Measurements from ENCODE around the gene IPO4.
"Not testable (repeated sequence)": the region's sequence is repeated elsewhere in the genome, so short reads cannot be mapped to it uniquely, and the experiment has no call there.

Gene IPO4, protein sequence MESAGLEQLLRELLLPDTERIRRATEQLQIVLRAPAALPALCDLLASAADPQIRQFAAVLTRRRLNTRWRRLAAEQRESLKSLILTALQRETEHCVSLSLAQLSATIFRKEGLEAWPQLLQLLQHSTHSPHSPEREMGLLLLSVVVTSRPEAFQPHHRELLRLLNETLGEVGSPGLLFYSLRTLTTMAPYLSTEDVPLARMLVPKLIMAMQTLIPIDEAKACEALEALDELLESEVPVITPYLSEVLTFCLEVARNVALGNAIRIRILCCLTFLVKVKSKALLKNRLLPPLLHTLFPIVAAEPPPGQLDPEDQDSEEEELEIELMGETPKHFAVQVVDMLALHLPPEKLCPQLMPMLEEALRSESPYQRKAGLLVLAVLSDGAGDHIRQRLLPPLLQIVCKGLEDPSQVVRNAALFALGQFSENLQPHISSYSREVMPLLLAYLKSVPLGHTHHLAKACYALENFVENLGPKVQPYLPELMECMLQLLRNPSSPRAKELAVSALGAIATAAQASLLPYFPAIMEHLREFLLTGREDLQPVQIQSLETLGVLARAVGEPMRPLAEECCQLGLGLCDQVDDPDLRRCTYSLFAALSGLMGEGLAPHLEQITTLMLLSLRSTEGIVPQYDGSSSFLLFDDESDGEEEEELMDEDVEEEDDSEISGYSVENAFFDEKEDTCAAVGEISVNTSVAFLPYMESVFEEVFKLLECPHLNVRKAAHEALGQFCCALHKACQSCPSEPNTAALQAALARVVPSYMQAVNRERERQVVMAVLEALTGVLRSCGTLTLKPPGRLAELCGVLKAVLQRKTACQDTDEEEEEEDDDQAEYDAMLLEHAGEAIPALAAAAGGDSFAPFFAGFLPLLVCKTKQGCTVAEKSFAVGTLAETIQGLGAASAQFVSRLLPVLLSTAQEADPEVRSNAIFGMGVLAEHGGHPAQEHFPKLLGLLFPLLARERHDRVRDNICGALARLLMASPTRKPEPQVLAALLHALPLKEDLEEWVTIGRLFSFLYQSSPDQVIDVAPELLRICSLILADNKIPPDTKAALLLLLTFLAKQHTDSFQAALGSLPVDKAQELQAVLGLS

DNA sequence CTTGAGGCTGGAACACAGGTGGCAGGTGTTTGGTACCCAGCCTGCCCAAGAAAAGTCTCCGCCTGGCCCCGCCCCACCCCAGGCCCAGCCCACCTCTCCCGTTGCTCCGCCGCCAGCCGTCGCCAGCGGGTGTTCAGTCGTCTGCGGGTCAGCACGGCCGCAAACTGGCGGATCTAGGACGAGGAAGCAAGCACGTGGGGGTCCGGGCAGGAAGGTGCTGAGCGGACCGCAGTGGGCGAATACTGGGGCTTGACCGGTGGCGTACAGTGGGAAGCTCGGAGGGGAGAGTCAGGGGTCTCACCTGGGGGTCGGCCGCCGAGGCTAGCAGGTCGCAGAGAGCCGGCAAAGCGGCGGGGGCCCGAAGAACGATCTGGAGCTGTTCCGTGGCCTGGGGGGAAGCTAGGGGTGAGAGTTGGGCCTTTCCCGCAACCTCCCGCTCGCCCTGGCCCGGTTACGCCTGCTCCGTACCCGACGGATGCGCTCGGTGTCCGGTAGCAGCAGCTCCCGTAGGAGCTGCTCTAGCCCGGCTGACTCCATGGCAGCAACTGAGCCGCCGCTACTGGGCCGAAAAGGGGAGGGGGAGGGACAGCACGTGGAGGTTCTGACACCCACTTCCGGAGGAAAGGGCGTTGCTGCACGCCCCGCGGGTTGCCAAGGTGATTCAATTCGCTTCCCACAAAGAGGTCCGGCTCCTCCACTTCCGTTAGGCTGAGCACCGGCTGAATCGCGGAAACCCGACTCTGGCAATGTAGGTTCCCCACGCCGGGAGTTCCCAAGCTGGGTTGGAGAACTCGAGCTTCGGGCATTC is at the start of gene IPO4:
Gene IPO4, minus strand, starts transcription at position 566 of the 808 bp plus-strand sequence. Its CDS starts 29 bp downstream, at position 537.
- FAIRE-seq = no peak

DNA sequence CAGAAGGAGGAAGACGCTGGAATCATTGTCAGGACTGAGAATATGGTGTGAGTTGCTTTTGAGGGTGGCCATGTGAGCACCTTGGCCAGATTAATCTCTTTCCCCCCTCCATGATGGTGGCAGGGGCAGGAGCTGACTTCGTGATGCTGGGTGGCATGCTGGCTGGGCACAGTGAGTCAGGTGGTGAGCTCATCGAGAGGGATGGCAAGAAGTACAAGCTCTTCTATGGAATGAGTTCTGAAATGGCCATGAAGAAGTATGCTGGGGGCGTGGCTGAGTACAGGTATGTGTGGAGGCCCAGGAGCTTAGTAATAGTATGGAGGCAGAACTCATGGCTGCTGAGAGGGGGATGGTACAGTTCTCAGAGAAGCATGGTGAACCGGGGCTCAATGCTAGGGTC is 49.5 kb upstream of the IPO4 start:
- no peak for FAIRE-seq

DNA sequence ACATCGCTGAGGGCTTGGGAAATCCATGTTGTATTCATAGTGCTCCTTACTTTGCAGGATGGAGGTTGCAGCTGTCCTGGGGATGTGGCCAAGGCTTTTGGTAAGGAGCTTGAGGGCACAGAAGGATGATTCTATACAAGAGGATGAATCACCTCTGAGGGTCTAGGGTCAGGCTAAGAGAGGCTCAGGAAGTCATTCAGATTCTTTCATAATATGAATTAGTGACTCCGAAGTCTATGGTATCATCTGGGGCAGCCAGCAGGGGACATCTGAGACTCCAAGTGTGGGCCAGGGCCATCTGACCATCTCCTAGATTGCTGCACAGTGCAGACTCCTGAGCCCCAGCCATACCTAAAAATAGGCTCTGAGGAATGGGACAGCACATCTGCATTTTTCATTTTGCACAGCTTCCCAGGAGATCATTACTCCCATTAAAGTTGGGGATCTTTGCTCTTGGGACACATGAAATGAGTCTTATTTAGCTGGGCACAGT is 48.9 kb upstream of the IPO4 start:
- no peak for FAIRE-seq

DNA sequence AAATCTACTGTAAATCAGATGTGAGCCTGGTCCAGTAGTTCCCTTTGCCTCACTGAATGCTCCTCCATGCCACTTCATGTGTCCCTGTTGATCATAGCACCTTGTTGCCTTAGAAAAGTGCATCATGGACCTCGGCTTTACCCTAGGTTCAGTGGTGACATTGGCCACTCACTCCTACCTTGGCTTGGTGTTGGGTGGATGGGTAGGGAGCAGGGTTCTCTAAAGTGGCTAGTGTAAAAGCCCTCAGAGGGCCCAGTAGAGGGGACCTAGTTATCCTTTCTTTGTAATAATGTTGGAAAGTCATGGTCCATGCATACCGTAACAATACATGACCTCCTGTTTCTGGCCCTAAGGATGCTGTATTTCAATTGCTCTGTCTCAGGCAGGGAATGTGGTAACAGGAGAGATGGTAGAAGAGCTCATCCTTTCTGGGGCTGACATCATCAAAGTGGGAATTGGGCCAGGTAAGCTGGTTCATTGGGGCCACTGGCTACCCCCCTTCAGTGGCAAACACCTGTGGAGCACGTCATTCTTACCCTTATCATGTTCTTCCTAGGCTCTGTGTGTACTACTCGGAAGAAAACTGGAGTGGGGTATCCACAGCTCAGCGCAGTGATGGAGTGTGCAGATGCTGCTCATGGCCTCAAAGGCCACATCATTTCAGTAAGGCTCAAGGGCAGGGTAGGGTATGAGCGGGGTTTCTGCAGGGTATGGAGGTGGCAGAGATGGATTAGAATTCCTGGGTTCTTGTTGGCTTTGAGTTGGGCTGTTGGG is 48.3 kb upstream of the IPO4 start:
- FAIRE-seq = no peak

DNA sequence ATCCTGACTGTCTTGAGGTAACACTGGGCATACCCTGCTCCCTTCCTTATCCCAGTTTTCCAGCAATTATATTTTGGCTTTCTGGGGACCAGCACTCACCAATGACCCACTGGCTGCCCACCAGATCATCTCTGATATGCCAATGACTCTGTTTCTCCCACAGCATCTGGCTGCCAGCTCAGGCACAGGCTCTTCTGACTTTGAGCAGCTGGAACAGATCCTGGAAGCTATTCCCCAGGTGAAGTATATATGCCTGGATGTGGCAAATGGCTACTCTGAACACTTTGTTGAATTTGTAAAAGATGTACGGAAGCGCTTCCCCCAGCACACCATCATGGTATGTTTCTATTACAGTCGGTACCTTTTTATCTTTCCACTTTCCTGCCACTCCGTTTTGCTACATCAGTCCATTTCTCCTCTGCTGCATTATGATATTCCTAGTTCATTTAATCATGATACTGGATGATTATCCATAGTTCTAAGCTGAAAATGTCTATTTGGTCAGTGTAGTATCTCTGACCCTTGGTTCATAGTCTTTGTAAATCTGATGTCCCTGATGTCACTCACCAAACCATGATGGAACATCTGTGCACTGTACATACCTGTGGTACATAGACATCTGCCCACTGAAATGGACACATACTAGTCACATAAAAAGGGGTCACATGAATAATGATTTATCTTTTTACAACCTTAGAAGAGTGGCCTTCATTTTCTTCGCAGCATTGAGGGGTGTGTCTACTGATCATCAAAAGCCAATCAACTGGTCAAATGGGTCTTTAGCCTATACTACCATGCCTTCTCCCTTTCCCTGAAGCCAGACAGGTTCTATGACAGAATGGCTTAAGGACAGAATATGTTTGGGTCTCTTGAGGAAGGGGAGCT is 47.4 kb upstream of the IPO4 start:
- FAIRE-seq = no peak

DNA sequence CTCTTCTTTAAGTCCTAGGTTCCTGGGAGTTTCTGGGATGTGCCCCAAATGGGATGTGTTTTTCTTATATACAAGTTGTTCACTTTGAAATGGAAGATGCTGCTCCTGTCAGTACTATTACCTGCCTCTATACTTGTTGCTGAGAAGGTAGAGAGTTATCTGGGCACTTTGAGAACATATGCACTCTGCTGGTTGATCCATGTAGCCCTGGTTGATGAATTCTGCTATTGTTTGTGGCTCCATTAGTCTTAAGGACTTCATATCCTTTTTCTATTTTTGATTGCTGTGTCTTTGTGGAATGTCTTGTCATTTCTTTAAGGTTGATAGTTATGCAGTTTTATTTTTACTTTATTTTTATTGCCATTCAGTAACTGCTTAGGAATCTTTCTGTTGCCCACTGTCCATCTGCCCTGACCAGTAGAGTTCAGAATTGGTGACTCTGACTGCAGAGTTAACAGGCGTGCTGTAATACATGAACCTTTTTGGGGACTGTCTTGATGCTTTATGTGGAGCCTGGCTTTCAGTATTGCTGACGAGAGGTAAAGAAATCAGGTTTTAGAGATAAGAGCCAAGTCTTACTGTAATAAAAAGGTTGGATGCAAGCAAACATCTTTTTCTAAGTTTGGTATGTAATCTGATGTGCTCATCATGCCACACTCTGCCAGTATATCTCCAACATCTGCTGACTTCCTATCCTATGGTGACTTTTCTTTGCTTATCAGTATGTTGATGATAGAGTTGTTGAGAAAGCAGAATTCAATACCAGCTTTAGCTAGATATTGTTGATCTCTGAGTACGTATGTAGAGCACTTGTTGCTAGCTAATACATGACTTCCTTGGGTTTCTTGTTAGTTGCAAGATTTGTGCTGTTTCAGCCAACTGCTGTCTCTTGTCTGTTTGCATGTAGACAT is 45.7 kb upstream of the IPO4 start:
- no peak for FAIRE-seq

DNA sequence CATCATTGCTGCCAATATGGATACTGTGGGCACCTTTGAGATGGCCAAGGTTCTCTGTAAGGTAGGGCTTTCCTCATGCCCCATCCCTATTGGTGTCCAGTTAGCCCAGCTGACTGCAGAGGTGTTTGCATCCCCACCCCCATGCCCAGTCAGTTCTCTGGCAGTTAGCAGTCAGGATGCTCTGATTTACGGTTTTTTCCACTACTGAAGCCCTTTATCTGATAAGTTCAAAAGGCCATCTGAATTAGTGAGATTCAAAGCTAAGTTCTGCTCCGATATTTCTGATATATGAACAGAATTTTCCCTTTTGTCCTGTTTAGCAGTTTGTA is 44.9 kb upstream of the IPO4 start:
- no peak for FAIRE-seq

DNA sequence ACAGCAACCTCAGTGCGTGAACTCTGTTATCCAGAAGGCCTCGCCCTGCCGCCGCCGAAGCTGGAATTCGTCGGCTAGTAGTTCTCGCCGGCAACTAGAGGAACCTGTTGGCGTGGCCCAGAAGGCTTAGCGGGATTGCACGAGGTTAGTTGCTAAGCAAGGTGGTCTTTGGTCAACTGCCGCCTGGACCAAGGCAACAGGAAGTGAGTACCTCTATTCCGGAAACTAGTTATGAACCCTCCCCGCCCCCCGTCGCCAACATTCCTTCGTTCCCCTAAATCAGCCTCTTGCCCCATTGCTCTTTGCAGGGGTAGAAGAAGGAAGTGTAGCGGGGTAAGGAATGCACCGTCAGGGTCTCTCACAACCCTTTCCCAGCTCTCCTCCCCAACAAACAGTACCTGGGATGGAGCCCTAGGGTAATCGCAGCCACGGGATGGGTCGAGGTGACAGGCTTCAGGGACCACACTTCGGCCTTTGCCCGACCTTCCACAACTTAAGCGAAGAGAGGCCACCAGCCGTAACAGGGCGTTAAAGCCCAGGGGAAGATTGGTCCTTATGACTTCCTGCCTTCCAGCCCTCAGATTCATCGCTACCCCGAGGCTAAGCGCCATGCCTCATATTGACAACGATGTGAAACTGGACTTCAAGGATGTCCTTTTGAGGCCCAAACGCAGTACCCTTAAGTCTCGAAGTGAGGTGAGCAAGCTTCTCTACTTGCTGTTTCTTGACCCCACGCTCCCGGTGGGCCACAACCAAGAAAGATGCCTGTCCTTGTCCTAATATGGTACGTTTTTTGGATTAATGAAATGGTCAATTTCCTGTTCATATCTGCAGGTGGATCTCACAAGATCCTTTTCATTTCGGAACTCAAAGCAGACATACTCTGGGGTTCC is 44.3 kb upstream of the IPO4 start, which contains the start of gene GMPR2:
Gene GMPR2, plus strand, starts transcription at position 285 of the 893 bp plus-strand sequence. Its CDS starts 325 bp downstream, at position 610.
- FAIRE-seq = no peak

DNA sequence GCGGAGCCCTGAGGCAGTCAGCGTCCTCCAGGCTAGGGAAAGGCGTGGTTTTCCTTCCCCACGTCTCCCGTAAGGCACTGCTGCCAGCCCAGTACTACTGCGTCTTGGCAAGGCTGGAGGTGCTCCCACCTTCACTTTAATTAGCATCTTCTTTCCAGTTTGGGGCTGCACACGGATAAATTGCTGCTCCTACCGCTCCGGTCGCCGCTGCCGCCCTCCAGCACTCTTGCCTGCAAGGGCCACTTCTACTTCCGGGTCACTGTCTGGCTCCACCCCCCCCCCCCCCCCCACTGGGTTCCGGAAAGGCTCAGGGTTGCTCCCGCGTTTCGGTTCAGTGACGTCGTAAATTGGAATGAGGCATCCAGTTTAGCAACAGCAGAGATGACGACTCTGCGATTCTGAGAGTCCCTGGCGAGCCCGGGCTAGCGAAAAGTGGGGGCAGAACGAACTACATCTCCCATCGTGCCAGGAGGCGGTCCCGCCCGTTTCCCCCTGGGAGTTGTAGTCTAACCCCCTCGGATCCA is 43.6 kb upstream of the IPO4 start, which contains the start of gene NEDD8:
Gene NEDD8, minus strand, starts transcription at position 247 of the 524 bp plus-strand sequence. Its CDS starts 100 bp downstream, at position 147.
- FAIRE-seq = no peak

DNA sequence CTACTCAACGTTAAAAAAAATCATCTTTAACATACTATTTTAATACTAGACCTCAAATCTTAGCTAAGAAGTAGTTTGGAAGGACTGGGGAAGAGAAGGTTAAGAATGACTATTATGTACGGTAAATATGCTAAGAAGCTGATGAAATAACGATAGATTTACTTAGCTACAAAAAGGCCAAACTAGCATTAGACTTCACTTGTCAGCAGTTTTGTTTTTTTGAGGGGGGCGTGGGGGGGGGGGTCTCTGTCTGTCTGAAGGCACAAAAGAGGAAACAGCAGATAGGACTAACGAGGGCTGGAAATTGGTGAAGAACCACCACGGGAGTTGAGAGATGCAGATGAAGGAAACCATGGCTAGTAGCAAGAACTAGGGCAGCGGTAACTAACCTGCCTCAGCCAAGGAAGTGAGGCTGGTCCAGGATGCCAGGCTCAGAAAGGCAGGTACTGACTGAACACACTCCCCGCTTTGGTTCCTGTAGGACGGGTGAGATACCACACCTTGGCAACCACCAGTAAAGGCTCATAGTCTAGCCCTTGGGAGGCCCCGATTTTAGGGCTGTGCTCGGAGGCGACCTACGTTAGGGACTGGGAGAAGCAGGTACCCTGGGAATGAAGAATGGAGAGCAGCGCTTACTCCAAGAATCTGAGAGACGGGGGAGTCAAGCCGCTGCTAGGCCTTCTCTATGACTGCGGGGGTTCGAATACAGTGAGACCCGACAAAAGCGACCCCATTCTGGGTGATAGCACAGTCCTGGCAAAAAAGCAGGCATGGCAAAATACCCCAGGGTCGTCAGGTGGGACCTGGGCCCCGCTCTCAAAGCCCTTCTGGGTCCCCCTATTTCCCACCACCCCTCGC is 42.9 kb upstream of the IPO4 start:
- no peak for FAIRE-seq

DNA sequence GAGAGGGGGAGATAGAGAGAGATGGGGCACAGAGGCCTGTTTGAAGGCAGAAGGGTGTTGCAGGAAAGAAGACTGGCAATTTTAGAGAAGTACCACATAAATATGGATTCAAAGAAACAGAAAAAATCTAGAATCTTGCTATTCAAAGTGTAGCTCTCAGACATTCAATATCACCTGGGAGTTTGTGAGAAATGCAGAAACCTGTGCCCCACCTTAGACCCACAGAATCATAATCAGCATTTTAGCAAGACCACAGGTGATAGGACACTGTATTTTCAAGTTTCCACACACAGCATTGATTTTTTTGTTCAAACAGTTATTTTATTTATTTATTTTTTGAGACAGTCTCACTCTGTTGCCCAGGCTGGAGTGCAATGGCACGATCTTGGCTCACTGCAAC is 40.3 kb upstream of the IPO4 start:
- FAIRE-seq = no peak

DNA sequence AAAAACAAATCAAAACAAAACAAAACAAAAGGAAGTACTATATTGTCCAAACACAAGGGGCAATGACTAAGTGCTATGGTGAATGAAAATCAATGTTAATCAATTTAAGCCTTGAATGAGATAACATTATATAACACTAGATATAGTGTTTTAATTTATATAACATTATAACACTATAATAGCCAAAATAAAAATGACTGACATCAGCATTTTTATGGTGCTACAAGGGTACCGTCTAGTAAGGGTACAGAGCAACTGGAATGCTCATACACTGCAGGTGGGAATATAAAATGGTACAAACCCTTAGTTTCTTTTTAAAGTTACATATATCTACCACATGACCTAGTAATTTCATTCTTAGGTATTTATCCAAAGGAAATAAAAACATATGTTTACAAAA is 37.9 kb upstream of the IPO4 start:
- no peak for FAIRE-seq

DNA sequence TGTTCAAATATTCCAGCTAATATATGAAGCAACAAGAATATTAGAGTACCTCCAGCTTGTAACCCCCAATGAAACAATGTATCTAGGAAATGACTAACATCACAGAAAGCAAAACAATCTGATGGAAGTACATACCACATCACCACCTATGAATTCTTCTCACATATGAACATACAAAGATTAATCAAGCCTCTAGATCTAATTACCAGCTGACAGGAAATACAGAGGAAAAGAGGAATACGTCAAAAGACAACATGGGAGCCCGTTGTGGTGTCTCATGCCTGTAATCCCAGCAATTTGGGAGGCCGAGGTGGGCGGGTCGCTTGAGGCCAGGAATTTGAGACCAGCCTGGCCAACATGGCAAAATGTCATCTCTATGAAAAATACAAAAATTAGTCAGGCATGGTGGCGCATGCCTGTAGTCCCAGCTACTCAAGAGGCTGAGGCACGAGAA is 36.0 kb upstream of the IPO4 start:
- no peak for FAIRE-seq

DNA sequence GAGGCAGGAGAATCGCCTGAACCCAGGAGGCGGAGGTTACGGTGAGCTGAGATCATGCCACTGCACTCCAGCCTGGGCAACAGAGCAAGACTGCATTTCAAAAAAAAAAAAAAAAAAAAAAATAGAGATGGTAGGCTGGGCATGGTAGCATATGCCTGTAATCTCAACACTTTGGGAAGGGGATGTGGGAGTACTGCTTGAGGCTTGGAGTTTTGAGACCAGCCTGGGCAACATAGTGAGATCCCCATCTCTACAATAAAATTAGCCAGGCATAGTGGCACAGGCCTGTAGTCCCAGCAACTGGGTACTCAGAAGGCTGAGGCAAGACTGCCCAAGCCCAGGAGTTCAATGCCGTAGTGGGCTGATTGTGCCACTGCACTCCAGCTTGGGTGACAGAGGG is 34.4 kb upstream of the IPO4 start:
- FAIRE-seq = not testable (repeated sequence)

DNA sequence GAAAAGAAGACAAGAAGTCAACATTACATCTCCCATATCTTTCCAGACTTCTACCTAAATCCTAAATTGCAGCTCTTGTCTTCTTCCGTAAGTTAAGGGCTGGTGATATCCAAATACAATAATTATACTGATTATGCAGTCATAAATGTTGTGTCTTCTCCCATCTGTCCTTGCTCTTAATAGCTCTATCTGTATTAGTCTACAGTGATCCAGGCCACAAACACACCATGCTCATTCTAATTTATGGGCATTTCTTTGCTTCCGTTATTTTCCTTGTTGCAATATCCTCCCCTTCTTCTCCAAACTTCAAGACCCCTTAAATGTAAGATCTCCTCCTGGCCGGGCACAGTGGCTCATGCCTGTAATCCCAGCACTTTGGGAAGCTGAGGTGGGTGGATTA is 30.9 kb upstream of the IPO4 start:
- FAIRE-seq = no peak

DNA sequence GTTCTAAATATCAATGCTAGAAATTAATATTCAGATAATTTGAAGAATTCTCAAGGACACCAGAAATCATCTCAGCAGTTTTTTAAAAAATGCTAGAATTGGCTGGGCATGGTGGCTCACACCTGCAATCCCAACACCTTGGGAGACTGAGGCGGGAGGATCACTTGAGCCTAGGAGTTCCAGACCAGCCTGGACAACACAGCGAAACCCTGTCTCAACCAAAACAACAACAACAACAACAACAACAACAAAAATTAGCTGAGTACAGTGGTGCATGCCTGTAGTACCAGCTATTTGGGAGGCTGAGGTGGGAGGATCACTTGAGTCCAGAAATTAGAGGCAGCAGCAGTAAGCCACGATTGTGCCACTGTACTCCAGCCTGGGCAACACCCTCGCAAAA is 30.5 kb upstream of the IPO4 start:
- FAIRE-seq = no peak

DNA sequence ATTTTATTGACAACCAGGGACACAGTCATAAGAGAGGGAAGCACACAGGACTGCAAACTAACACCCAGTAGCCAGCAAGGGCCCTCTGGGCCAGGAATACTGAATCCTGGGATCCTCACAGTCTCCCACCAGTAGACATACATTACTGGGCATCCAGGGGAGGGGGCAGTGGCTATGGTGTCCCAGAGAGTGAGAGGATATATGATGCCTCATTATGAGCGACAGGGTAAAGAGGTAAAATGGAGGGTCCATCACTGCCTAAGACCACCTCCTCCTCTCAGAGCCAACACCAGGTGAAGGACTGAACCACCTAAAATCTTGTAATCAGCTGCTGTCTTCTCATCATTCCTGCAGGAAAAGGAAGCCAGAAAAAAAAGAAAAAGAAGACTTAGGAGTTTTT is 28.3 kb upstream of the IPO4 start:
- FAIRE-seq = not testable (repeated sequence)
